Measurements from ENCODE around the gene PCIF1. TPM values are rescaled to one million over a fixed set of nuclear protein-coding genes. Genes with fewer than 3 reads are reported as not detected.

The PCIF1 gene
- total and polyA plus RNA-seq, 10 donors = 25.1 to 61.9 (median 45.9) TPM

GRCh38 chr20:45946149-45946970 lies 11.9 kb downstream of the PCIF1 start:
- Histone ChIP-seq H3K36me3 (peaks cover 2 to 100% (median 100%) of the 10 kb centered on the region in 6 donors), H3K4me3 (no peak overlapping the region), H3K27me3 (replicated peaks in 1 of 7) (no peaks in the 10 kb centered on the region), H3K27ac (peak overlapping the region; percentile 63 to 87 (median 78)), H3K4me1 (peaks cover 0 to 59% (median 38%) of the 10 kb centered on the region in 6 donors), H3K9me3 (no peaks in the 10 kb centered on the region)
- intact Hi-C loops (cut with DNase I; ENCODE audit: low total_unique reads) = no loop called here
- peak; percentile 83 for DNase-seq
- WGBS, 5 donors = 60 to 79% (median 67%) methylated on average over 18 to 20 of the region's 20 CpGs
- TF ChIP-seq POLR2AphosphoS5 (IDR thresholded peaks at IDR 0.05) (peak; percentile 67 to 82 (median 72)), POLR2A (IDR thresholded peaks at IDR 0.05) (no peak)

DNA sequence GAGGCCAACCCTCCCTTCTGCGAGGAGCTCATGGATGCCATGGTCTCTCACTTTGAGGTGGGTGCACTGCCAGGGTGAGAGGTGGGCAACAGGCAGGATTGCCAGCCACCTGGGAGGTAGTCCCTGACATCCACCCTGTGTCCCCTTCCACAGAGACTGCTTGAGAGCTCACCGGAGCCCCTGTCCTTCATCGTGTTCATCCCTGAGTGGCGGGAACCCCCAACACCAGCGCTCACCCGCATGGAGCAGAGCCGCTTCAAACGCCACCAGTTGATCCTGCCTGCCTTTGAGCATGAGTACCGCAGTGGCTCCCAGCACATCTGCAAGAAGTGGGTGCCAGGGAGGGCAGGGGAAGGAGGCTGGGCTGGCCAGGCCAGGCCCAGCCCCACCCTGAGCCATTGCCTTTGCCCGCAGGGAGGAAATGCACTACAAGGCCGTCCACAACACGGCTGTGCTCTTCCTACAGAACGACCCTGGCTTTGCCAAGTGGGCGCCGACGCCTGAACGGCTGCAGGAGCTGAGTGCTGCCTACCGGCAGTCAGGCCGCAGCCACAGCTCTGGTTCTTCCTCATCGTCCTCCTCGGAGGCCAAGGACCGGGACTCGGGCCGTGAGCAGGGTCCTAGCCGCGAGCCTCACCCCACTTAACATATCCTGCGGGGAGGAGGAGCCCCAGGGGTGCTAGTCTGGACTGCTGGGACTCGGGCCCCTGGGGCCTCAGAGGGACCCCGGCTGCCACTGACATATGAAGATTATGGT lies 12.8 kb downstream of the PCIF1 start:
- Histone ChIP-seq H3K4me1 (peaks cover 0 to 68% (median 38%) of the 10 kb centered on the region in 6 donors), H3K27ac (peak overlapping the region; percentile 35 to 87 (median 78)), H3K9me3 (no peaks in the 10 kb centered on the region), H3K27me3 (replicated peaks in 1 of 7) (no peaks in the 10 kb centered on the region), H3K36me3 (peaks cover 2 to 100% (median 100%) of the 10 kb centered on the region in 6 donors), H3K4me3 (no peak overlapping the region)
- peak; percentile 88 for DNase-seq
- TF ChIP-seq POLR2AphosphoS5 (IDR thresholded peaks at IDR 0.05) (peak; percentile 74 to 90 (median 85)), POLR2A (IDR thresholded peaks at IDR 0.05) (no peak)
- TF ChIP-seq, protein P1, sequence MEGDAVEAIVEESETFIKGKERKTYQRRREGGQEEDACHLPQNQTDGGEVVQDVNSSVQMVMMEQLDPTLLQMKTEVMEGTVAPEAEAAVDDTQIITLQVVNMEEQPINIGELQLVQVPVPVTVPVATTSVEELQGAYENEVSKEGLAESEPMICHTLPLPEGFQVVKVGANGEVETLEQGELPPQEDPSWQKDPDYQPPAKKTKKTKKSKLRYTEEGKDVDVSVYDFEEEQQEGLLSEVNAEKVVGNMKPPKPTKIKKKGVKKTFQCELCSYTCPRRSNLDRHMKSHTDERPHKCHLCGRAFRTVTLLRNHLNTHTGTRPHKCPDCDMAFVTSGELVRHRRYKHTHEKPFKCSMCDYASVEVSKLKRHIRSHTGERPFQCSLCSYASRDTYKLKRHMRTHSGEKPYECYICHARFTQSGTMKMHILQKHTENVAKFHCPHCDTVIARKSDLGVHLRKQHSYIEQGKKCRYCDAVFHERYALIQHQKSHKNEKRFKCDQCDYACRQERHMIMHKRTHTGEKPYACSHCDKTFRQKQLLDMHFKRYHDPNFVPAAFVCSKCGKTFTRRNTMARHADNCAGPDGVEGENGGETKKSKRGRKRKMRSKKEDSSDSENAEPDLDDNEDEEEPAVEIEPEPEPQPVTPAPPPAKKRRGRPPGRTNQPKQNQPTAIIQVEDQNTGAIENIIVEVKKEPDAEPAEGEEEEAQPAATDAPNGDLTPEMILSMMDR (IDR thresholded peaks at IDR 0.05 in 8 of 11, conservative IDR thresholded peaks at IDR 0.05 in 3 of 11) = peak in 1 of 11 experiments; percentile 8
- intact Hi-C loops (cut with DNase I; ENCODE audit: low total_unique reads) = no loop called here
- WGBS, 5 donors = 68 to 81% (median 77%) methylated on average over 23 to 29 of the region's 29 CpGs

GRCh38 chr20:45948261-45948733 lies 13.8 kb downstream of the PCIF1 start:
- no peaks in the 10 kb centered on the region for H3K9me3 ChIP-seq
- no peaks in the 10 kb centered on the region for H3K27me3 ChIP-seq (replicated peaks in 1 of 7)
- no peak overlapping the region for H3K4me3 ChIP-seq
- peak; percentile 42 to 68 (median 44) for TF ChIP-seq POLR2AphosphoS5 (IDR thresholded peaks at IDR 0.05)
- TF ChIP-seq POLR2A (IDR thresholded peaks at IDR 0.05) = no peak
- H3K4me1 ChIP-seq = peaks cover 0 to 65% (median 38%) of the 10 kb centered on the region in 6 donors
- WGBS, 5 donors = 70 to 82% (median 74%) methylated on average over 4 to 7 of the region's 7 CpGs
- peaks cover 0 to 100% (median 100%) of the 10 kb centered on the region in 6 donors for H3K36me3 ChIP-seq
- peak overlapping the region; percentile 35 to 87 (median 78) for H3K27ac ChIP-seq
- no peak for DNase-seq
- intact Hi-C loops (cut with DNase I; ENCODE audit: low total_unique reads) = no loop called here

GRCh38 chr20:45948742-45949541 lies 14.5 kb downstream of the PCIF1 start:
- peaks cover 0 to 100% (median 100%) of the 10 kb centered on the region in 6 donors for H3K36me3 ChIP-seq
- 81 to 91% (median 86%) methylated on average over 10 of the region's 10 CpGs for WGBS, 5 donors
- H3K27ac ChIP-seq = peak overlapping the region in 7 of 8 donors; percentile 63 to 87 (median 78)

More at GRCh38 chr20:45948742-45949541, 14.5 kb downstream of the PCIF1 start:
- intact Hi-C loops (cut with DNase I; ENCODE audit: low total_unique reads) = no loop called here
- TF ChIP-seq, protein P1 (IDR thresholded peaks at IDR 0.05 in 8 of 11, conservative IDR thresholded peaks at IDR 0.05 in 3 of 11) = no peak
- TF ChIP-seq POLR2AphosphoS5 (IDR thresholded peaks at IDR 0.05) = peak; percentile 1 to 64 (median 48)
- DNase-seq = no peak
- Histone ChIP-seq H3K27me3 (replicated peaks in 1 of 7) (no peaks in the 10 kb centered on the region), H3K4me1 (peaks cover 0 to 59% (median 38%) of the 10 kb centered on the region in 6 donors), H3K4me3 (no peak overlapping the region), H3K9me3 (no peaks in the 10 kb centered on the region)

All from spleen (tissue), 11 donors.